Epithelial cell of esophagus (primary cell): Measurements from ENCODE around the gene INTU.

Experiments
- DNase-seq: peaks from one replicate; pipeline ENCODE4 v3.0.0; 2010; ENCODE audit warnings: low read depth
- H3K4me3 ChIP-seq: 2 replicates; pipeline ENCODE4 v1.5.1; 2011; ENCODE audit warnings: mild to moderate bottlenecking, low read length, control low read depth
- TF ChIP-seq, protein P1 (sequence below): IDR thresholded peaks from 2 replicates; pipeline ENCODE4 v1.5.1; 2011; ENCODE audit warnings: low read depth, mild to moderate bottlenecking, low read length, control low read depth, inconsistent platforms; ENCODE audit not compliant: insufficient read depth; ENCODE audit errors: missing control alignments

INTU gene

DNA sequence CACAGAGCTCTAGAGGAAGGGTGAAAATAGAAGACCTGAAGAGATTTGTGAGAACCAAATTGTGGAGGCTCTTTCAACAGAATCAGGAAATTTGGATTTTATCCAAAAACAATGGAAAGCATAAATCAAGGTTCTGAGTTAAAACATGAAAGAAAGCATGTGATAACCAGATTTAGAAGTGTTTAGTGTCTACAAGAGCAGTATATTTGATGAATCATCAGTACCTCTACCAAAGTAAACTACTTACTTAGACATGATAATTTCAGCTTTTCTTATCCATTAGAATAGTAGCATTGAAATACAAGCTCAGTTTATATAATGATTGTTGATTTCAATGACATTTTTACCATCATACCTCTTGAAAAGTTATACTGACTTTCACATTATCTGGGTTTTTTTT, 25.9 kb upstream of the INTU start:
- DNase-seq: no peak
- TF ChIP-seq, protein P1, sequence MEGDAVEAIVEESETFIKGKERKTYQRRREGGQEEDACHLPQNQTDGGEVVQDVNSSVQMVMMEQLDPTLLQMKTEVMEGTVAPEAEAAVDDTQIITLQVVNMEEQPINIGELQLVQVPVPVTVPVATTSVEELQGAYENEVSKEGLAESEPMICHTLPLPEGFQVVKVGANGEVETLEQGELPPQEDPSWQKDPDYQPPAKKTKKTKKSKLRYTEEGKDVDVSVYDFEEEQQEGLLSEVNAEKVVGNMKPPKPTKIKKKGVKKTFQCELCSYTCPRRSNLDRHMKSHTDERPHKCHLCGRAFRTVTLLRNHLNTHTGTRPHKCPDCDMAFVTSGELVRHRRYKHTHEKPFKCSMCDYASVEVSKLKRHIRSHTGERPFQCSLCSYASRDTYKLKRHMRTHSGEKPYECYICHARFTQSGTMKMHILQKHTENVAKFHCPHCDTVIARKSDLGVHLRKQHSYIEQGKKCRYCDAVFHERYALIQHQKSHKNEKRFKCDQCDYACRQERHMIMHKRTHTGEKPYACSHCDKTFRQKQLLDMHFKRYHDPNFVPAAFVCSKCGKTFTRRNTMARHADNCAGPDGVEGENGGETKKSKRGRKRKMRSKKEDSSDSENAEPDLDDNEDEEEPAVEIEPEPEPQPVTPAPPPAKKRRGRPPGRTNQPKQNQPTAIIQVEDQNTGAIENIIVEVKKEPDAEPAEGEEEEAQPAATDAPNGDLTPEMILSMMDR: no peak
- H3K4me3 ChIP-seq: no peak overlapping the region

DNA sequence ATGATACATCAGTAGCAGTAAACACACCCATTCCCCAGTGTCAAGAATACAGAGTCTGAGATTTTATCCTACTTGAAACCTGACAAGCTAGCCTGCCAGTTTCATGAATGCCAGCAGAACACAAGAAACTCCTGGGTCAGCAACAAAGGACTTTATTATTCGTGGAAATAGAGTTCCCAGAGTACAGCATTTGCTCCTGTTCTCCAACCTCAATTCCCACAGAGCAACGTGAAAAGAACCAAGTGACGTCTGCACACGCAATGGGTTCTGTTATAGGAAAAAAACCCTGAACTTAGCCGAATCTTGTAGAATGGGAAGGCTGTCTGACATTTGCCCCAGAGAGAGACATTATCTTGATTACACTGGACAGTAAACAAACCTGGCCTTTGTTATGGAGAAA, 23.3 kb upstream of the INTU start:
- DNase-seq: no peak
- TF ChIP-seq, protein P1: no peak
- no peak overlapping the region for H3K4me3 ChIP-seq

DNA sequence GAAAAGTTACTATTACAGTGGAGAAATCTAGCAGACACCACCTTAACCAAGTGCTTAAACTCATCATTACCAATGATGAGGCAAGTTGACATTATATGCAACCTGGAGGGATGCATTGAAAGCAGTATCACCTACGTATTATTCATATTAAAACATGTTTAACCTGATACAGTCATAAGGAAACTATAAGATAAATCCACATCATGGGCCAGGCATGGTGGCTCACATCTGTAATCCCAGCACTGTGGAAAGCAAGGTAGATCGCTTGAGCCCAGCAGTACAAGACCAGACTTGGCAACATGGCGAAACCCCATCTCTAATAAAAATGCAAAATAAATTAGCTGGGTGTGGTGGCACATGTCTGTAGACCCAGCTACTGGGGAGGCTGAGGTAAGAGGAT, 22.3 kb upstream of the INTU start:
- TF ChIP-seq, protein P1: no peak

DNA sequence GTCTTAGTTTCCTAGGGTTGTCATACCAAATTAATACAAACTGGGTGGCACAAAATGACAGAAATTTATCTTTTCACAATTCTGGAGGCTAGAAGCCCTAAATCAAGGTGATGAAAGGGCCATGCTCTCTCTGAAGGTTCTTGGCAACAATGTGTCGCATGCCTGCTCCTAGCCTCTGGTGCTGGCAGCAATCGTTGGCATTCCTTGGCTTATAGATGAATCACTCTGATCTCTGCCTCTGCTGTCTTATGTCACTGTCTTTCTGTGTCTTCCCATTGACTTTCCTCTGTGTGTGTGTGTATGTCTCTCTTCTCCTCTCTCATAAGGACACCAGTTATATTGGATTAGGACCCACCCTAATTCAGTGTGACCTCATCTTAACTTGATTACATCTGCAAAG, 15.9 kb upstream of the INTU start:
- peak; percentile 37 for DNase-seq
- no peak overlapping the region for H3K4me3 ChIP-seq
- TF ChIP-seq, protein P1: no peak

More for the DNA sequence above, 22.3 kb upstream of the INTU start:
- DNase-seq: no peak
- no peak overlapping the region for H3K4me3 ChIP-seq

DNA sequence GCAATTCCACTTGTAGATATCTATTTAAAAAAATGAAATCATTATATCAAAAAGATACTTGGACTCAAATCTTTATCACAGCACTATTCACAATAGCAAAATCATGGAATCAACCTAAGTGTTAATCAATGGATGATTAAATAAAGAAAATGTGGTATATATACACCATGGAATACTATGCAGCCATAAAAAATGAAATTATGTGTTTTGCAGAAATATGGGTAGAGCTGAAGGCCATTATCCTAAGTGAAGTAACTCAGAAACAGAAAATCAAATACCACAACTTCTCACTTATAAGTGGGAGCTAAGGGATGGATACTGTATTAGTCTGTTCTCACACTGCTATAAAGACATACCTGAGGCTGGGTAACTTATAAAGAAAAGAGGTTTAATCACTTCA, 14.3 kb upstream of the INTU start:
- H3K4me3 ChIP-seq: no peak overlapping the region
- TF ChIP-seq, protein P1: no peak
- no peak for DNase-seq

DNA sequence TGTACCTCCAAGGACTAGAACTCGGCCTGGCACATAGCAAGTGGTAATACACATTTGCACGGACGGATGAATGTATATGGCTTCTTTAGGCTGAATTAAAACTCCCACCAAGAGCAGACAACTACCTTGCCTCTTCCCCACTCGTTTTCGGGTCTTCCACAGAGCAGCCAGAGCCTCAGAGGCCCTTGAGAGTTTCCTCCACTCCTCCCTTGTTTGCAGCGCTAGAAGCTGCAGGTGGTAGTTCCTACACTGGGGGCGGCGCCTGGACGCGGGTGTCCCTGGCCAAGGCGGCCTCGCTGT, 10.2 kb upstream of the INTU start:
- H3K4me3 ChIP-seq: peak overlapping the region; percentile 69
- TF ChIP-seq, protein P1: no peak
- DNase-seq: no peak

DNA sequence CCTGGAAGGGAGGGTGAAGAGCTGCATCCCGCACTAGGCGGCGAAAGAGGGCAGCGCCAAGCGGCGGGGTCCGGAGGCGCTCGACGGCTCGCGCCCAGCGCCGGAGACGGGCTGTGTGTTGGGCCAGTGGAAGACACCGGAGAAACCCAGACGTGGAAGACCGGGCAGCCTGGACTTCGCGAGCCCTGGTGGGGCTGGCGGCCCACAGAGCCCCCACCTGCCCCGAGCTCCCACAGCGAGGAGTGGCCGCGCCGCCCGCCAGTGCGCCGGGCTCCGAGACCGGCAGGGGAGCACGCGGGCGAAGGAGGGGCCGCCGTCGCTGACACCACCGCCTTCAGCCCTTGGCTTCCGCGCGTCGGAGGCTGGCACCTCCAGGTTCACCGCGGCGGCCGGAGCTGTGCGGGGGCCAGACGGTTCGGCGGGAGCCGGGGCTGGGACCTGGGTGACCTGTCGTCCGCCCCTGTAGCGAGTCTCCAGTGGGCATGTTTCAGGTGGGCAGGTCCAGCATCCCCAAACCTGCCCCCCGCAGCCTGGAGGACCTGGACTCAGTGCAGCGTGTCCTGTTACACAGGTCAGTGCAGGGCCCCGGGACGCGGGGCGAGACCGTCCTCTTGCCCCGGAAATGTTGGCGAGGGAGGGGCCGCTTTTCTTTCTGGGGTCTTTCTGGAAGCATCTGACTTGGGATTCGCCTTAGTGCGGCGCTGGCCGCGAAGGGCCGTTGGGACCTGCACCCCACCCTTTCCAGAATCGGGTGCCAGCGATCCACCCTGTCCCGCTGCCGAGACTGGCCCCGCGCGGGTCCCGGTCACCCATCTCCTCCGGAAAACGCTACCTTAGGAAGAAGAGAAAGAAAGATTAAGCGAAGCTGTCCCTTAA, 9.6 kb upstream of the INTU start:
- TF ChIP-seq, protein P1: peak; percentile 27
- peak; percentile 53 for DNase-seq
- H3K4me3 ChIP-seq: peak overlapping the region; percentile 69
